DOHH2 (cell line): ENCODE data around the gene SYT1.

Experiments used
- H3F3A ChIP-seq: fragments of 200-600 bp; sonication (generic), shearing (Covaris generic); 2 replicates; pipeline ENCODE4 v1.6.0; 2016; ENCODE audit warnings: antibody characterized with exemption, mild to moderate bottlenecking; ENCODE audit not compliant: control insufficient read depth, insufficient read depth
- H3K27ac ChIP-seq: fragments of 200-600 bp; sonication (generic); 2 replicates; pipeline ENCODE4 v1.5.1; 2014; ENCODE audit warnings: low read depth, mild to moderate bottlenecking, low read length, moderate library complexity
- H3K27me3 ChIP-seq: fragments of 200-600 bp; sonication (generic); 2 replicates; pipeline ENCODE4 v1.6.1; 2014; ENCODE audit warnings: mild to moderate bottlenecking, low read length, mixed read lengths; ENCODE audit not compliant: control insufficient read depth
- H3K36me3 ChIP-seq: fragments of 200-600 bp; sonication (generic); 2 replicates; pipeline ENCODE4 v1.6.1; 2014; ENCODE audit warnings: mild to moderate bottlenecking, low read length, moderate library complexity, mixed read lengths; ENCODE audit not compliant: control insufficient read depth
- H3K4me1 ChIP-seq: fragments of 200-600 bp; sonication (generic); 2 replicates; pipeline ENCODE4 v1.6.1; 2014; ENCODE audit warnings: mild to moderate bottlenecking, low read length, mixed read lengths; ENCODE audit not compliant: control insufficient read depth
- H3K4me2 ChIP-seq: fragments of 200-600 bp; sonication (generic); 2 replicates; pipeline ENCODE4 v1.6.0; 2014; ENCODE audit warnings: mild to moderate bottlenecking, low read length, moderate library complexity
- H3K4me3 ChIP-seq: fragments of 200-600 bp; sonication (generic); 2 replicates; pipeline ENCODE4 v1.5.1; 2014; ENCODE audit warnings: mild to moderate bottlenecking, low read length, mixed read lengths
- H3K79me2 ChIP-seq: fragments of 200-600 bp; sonication (generic); 2 replicates; pipeline ENCODE4 v1.6.1; 2014; ENCODE audit warnings: mild to moderate bottlenecking, low read length, mixed read lengths; ENCODE audit not compliant: control insufficient read depth
- H3K9me2 ChIP-seq: fragments of 200-600 bp; sonication (generic); replicated peaks from 2 replicates; pipeline ENCODE4 v1.6.1; 2014; ENCODE audit warnings: mild to moderate bottlenecking, low read length, mixed read lengths; ENCODE audit not compliant: control insufficient read depth
- H3K9me3 ChIP-seq: fragments of 200-600 bp; sonication (generic); 2 replicates; pipeline ENCODE4 v1.6.1; 2014; ENCODE audit warnings: antibody characterized with exemption, low read length, mixed read lengths; ENCODE audit not compliant: control insufficient read depth, insufficient read depth
- H4K20me1 ChIP-seq: fragments of 200-600 bp; sonication (generic); 2 replicates; pipeline ENCODE4 v1.6.0; 2014; ENCODE audit warnings: low read depth, mild to moderate bottlenecking, antibody characterized with exemption, low read length, moderate library complexity; ENCODE audit not compliant: control insufficient read depth, insufficient read depth
- EZH2phosphoT487 ChIP-seq: fragments of 200-600 bp; sonication (generic); IDR thresholded peaks from 2 replicates; pipeline ENCODE4 v1.6.1; 2017; ENCODE audit warnings: borderline replicate concordance, mild to moderate bottlenecking, antibody characterized with exemption, low read length, moderate library complexity, mixed read lengths
- TF ChIP-seq, protein P1 (sequence below): fragments of 200-600 bp; sonication (generic); IDR thresholded peaks from one replicate; pipeline ENCODE4 v1.5.1; 2014; ENCODE audit warnings: antibody characterized with exemption, mild to moderate bottlenecking, low read depth, low read length; ENCODE audit not compliant: poor library complexity, severe bottlenecking

SYT1 gene

DNA sequence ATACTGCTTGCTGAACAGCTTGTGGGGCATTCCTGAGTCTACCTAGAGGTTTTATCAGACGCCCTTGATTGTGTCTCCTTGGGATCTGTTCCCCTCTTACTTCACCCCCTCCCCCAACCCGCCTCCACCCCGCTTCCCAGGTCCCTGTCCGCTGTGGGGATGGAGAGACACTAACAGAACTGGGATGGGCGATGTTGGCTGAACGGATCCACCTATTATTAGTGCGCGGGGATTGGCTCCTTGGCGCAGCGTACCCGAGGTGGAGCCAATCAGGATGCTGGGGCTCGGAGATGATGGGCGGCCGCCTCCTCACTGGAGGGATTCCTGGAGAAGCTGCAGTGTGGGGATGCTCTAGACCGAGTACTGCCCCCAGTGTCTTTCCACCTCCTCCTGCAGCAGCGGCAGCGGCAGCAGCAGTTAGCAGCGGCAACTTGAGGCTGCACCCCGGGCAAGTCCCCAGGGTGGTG lies at the start of gene SYT1:
Gene SYT1, plus strand, starts transcription at position 372 of the 467 bp plus-strand sequence.
- H3K4me2 ChIP-seq, result no peak within 1 kb of the TSS
- no peak for TF ChIP-seq EZH2phosphoT487
- TF ChIP-seq, protein P1, sequence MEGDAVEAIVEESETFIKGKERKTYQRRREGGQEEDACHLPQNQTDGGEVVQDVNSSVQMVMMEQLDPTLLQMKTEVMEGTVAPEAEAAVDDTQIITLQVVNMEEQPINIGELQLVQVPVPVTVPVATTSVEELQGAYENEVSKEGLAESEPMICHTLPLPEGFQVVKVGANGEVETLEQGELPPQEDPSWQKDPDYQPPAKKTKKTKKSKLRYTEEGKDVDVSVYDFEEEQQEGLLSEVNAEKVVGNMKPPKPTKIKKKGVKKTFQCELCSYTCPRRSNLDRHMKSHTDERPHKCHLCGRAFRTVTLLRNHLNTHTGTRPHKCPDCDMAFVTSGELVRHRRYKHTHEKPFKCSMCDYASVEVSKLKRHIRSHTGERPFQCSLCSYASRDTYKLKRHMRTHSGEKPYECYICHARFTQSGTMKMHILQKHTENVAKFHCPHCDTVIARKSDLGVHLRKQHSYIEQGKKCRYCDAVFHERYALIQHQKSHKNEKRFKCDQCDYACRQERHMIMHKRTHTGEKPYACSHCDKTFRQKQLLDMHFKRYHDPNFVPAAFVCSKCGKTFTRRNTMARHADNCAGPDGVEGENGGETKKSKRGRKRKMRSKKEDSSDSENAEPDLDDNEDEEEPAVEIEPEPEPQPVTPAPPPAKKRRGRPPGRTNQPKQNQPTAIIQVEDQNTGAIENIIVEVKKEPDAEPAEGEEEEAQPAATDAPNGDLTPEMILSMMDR, result no peak
- no peaks in the 10 kb centered on the region for H3K27me3 ChIP-seq

DNA sequence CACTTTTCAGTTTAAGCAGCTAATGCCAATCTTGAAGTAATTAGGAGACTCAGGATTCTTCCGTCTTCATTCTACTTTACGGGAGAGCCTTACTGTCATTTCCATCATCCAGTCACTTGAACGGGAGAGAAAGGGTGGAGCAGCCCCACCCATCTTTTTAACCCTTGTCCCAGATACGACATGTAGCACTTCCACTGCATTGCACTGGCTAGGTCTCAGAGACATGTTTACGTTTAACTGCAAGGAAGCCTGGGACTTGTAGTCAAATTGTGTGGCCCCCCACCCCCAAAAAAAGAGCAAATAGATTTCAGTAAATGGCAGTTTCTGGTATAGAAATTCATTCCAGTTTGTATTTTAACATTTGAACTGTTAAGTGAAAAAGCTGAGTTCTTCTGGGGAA lies 46.1 kb upstream of the SYT1 start:
- no peaks in the 10 kb centered on the region for H4K20me1 ChIP-seq
- no peaks in the 10 kb centered on the region for H3K9me3 ChIP-seq
- no peaks in the 10 kb centered on the region for H3K79me2 ChIP-seq
- no peak overlapping the region for H3K27ac ChIP-seq
- H3K36me3 ChIP-seq, result no peaks in the 10 kb centered on the region
- H3K27me3 ChIP-seq, result no peaks in the 10 kb centered on the region
- no peaks in the 10 kb centered on the region for H3F3A ChIP-seq
- H3K4me2 ChIP-seq, result no peak overlapping the region
- H3K9me2 ChIP-seq, result no peaks in the 10 kb centered on the region
- no peaks in the 10 kb centered on the region for H3K4me1 ChIP-seq
- no peak for TF ChIP-seq EZH2phosphoT487
- TF ChIP-seq, protein P1, result no peak
- no peak overlapping the region for H3K4me3 ChIP-seq

More for the DNA sequence above, at the start of gene SYT1:
- H3K9me2 ChIP-seq, result no peaks in the 10 kb centered on the region
- H3K9me3 ChIP-seq, result no peaks in the 10 kb centered on the region
- no peak within 1 kb of the TSS for H3K27ac ChIP-seq
- no peaks in the 10 kb centered on the region for H3K79me2 ChIP-seq
- no peak within 1 kb of the TSS for H3K4me3 ChIP-seq
- no peaks in the 10 kb centered on the region for H4K20me1 ChIP-seq
- no peaks in the 10 kb centered on the region for H3K4me1 ChIP-seq
- H3F3A ChIP-seq, result no peaks in the 10 kb centered on the region
- H3K36me3 ChIP-seq, result no peaks in the 10 kb centered on the region

DNA sequence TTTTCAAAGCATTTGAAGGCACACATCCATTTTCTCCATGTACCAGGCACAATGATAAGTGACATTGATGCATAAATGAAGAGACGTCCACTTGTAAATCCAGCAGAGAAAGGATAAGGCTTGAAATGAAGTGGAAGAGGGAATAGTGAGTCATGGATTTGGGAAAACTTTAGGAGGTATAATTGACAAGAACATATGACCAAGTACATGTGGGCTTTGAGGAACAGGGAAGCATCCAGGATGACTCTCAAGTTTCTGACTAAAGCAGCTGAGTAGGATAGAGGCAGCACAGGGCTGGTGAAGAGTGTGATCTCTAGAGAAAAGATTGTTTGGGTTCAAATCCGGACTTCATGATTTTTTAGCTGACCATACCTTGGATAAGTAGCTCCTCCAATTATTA lies 43.6 kb upstream of the SYT1 start:
- H3F3A ChIP-seq, result no peaks in the 10 kb centered on the region
- no peak overlapping the region for H3K4me3 ChIP-seq
- H3K79me2 ChIP-seq, result no peaks in the 10 kb centered on the region
- no peaks in the 10 kb centered on the region for H3K4me1 ChIP-seq
- H4K20me1 ChIP-seq, result no peaks in the 10 kb centered on the region
- no peaks in the 10 kb centered on the region for H3K9me3 ChIP-seq
- no peak overlapping the region for H3K4me2 ChIP-seq
- TF ChIP-seq, protein P1, result no peak
- H3K36me3 ChIP-seq, result no peaks in the 10 kb centered on the region
- H3K9me2 ChIP-seq, result no peaks in the 10 kb centered on the region
- no peak overlapping the region for H3K27ac ChIP-seq
- H3K27me3 ChIP-seq, result no peaks in the 10 kb centered on the region

DNA sequence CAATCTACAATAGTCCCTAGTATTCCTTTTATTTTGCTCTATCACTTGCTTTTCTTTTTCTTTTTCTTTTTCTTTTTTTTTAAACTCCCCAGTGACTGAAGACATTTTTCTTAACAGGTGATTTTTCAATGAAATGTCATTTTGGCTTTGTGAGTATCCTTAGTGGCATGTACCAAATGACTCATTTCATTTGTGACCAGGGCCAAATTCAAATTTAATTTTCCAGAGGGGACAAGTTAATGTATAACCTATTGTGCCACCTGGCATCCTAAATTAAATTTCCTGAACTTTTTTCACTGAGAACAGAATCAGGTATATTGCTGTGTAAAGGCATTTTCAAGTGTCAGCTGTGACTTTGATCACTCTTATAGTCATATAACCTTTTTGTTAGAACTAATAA lies 39.7 kb upstream of the SYT1 start:
- Histone ChIP-seq H3K36me3 (no peaks in the 10 kb centered on the region), H3K79me2 (no peaks in the 10 kb centered on the region), H3K9me3 (no peaks in the 10 kb centered on the region), H3K4me2 (no peak overlapping the region), H3K4me1 (no peaks in the 10 kb centered on the region), H3K27ac (no peak overlapping the region), H3F3A (no peaks in the 10 kb centered on the region), H3K27me3 (no peaks in the 10 kb centered on the region), H4K20me1 (no peaks in the 10 kb centered on the region), H3K4me3 (no peak overlapping the region), H3K9me2 (no peaks in the 10 kb centered on the region)
- TF ChIP-seq, protein P1, result no peak
- TF ChIP-seq EZH2phosphoT487, result no peak
